MV-4-11 (cell line): ENCODE measurements around the gene PLEKHA1.

ENCODE experiments used
- DNase-seq: peaks from one replicate; lab custom pipeline; 2025; lab: John Stamatoyannopoulos, UW

PLEKHA1 gene

GRCh38 chr10:122379041-122379440 is 4.5 kb downstream of the PLEKHA1 start:
- no peak for DNase-seq

GRCh38 chr10:122379537-122379936 is 5.0 kb downstream of the PLEKHA1 start:
- DNase-seq = no peak

GRCh38 chr10:122380703-122381102 is 6.2 kb downstream of the PLEKHA1 start:
- no peak for DNase-seq

DNA sequence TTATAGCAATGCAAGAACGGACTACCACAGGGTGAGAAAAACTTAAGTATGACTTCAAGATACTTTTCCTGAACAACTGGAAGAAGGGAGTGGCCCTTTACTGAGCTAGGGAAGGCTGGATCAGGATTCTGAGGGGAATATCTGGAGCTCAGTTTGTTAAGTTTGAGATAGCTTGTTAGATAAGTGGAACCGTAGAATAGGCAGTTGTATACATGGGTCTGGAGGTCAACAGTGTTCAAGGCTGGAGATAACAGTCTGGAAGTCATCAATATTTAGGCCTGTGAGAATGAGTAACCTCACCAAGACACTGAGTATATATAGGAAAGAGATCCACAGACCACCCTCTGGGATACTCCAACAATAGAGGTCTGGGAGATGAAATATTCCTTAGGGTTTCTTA is 7.2 kb downstream of the PLEKHA1 start:
- DNase-seq = no peak

- no peak for DNase-seq
Observed at GRCh38 chr10:122386514-122386913, 12.0 kb downstream of the PLEKHA1 start.

DNA sequence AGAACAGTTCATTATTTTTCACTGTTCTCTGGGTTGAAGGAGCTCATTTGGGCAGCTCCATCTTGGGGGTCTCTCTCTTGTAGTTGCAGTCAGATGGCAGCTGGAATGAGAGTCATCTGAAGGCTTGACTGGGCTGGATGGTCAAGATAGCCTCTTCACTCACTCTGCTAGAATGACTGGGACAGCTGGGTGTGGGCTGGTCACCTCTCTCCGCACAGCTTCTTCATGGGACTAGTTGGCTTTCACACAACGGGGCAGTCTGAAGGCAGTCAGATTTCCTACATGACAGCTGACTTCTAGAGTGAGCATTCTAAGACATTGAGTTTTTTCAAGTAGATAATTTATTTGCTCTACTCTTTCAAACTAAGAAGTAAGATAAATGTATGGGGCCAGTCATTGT is 13.1 kb downstream of the PLEKHA1 start:
- no peak for DNase-seq

DNA sequence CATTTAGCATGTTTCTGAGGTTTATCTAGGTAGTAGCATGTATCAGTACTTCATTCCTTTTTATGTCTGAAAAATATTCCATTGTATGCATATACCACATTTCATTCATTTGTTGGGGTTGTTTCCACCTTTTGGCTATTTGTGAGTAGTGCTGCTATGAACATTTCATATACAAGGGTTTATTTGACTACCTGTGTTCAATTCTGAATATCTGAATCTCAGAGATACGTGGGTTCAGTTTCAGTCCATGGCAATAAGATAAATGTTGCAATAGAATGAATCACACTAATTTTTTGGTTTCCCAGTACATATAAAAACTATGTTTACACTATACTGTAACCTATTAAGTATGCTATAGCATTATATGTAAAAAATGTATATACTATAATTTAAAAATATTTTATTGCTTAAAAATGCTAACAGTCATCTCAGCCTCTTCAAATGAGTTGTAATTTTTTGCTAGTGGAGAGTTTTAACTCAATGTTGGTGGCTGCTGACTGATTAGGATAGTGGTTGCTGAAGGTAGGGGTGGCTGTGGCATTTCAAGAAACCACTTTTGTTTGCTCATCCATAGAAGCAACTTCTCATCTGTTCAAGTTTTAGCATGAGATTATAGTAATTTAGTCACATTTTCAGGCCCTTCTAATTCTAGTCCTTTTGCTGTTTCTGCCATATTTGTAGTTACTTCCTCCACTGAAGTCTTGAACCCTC is 13.9 kb downstream of the PLEKHA1 start:
- DNase-seq = no peak

DNA sequence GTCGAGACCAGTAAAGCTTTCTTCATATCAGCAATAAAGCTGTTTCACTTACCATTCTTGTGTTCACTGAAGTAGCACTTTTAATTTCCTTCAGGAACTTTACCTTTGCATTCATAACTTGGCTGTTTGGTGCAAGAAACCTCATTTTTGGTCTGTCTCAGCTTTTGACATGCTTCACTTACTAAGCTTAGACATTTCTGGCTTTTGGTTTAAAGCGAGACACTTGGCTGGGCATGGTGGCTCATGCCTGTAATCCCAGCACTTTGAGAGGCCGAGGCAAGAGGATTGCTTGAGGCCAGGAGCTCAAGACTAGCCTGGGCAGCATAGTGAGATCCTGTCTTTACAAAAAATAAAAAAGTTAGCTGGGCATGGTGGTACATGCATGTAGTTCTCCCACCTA is 15.8 kb downstream of the PLEKHA1 start:
- DNase-seq = no peak

DNA sequence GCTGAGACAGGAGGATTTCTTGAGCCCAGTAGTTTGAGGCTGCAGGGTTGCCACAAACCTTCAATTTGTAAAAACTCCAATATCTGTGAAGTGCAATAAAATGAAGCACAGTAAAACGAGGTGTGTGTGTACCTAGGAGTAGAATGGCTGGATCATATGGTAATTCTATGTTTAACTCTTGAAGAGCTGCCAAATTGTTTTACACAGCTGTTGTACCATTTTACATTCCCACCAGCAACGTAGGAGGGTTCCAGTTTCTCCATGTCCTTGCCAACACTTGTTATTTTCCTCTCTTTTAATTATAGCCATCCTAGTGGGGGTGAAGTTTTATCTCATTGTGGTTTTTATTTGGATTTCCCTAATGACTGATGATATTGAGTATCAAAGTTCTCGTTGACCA is 16.2 kb downstream of the PLEKHA1 start:
- DNase-seq = no peak

- no peak for DNase-seq
Observed at GRCh38 chr10:122391875-122392274, 17.4 kb downstream of the PLEKHA1 start.

DNA sequence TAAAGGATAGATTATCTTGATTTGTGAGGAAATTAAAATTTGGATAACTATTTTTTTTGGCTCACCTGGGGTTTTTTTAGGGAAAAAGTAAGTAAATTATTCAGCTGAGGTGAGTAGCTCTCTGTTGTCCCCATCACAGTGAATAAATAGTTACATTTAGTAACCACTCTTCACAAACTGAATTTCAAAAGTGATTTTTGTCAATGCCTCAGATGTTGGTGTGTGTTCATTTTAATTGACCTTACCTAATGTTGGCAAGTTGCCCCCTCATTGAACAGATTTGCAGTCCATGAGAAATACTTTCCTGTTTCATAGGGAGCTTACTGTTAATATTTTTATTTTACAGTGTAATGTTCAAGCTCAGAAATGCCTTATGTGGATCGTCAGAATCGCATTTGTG is 18.3 kb downstream of the PLEKHA1 start:
- DNase-seq = no peak

- DNase-seq = no peak
Observed at GRCh38 chr10:122393288-122393687, 18.8 kb downstream of the PLEKHA1 start.

GRCh38 chr10:122402548-122403131 is 28.1 kb downstream of the PLEKHA1 start:
- no peak for DNase-seq

GRCh38 chr10:122404576-122404975 is 30.1 kb downstream of the PLEKHA1 start:
- DNase-seq = peak; percentile 11

DNA sequence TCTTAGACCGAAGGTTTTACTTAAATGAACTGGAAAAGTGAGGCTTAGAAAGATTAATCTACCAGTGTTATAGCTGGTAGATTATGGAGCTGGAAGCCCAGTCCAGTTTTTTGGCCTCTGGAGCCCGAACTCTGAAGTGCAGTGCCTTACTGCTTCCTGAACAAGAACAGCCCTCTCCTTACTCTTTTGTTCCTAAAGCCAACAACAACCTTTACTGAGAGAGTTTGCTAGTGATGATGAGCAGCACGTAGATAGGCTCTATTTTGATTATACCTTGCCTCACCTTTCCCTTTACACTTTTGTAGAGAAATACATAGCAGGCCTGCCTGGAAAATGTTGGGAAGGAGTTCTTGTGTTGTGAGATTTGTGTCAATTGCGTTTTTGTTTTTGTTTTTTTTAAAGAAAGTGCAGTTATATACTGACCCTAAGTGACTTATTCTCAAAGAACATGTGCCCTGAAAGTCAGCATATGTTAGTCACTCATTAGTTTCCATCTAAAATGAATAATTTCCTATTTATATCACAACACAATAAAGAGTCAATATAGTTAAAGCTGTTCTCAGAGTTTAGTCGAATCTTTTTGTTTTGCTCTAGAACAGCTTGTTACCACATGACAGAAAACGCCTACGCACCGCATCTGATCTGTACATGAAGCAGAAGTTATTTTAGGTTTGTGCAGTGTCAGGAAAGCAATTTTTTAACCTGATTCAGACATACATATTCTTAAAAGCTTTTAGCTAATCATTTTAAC is 33.0 kb downstream of the PLEKHA1 start:
- no peak for DNase-seq

DNA sequence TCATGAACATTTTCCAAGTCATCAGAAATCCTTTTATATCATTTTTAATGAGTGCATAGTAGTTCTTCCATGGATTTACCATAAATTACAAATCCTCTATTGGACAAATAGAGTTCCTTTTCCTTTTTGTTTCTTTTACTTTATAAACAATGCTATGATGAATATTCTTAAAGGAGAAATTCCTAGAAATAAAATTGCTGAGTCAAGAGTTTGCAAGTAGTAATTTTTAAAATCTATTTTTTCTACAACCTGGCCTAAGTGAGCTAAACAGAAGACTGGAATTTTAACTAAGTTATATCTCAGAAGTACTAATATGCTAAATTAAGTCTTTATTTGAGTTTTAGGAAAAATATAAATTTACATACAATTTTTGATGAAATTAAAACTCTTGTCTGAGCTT is 38.8 kb downstream of the PLEKHA1 start:
- no peak for DNase-seq

- no peak for DNase-seq
Observed at GRCh38 chr10:122417667-122418066, 43.2 kb downstream of the PLEKHA1 start.

DNA sequence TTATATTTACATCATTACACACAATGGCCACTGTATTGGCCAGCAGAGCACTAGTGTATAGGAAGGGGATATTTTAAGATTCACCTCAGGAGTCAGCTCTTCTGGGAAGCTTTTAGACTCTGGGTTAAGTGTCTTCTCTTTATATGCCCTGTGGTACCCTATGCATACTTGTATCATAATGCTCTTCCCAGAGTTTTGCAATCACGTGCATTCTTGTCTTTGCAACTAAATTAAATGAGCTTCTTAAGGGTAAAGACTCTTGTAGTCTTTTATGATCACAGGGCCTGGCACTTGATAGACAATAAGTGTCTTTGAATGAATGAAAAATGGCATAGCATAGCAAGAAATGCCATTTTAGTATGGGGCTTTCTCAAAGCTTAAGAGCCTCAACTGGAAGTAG is 44.5 kb downstream of the PLEKHA1 start:
- no peak for DNase-seq

DNA sequence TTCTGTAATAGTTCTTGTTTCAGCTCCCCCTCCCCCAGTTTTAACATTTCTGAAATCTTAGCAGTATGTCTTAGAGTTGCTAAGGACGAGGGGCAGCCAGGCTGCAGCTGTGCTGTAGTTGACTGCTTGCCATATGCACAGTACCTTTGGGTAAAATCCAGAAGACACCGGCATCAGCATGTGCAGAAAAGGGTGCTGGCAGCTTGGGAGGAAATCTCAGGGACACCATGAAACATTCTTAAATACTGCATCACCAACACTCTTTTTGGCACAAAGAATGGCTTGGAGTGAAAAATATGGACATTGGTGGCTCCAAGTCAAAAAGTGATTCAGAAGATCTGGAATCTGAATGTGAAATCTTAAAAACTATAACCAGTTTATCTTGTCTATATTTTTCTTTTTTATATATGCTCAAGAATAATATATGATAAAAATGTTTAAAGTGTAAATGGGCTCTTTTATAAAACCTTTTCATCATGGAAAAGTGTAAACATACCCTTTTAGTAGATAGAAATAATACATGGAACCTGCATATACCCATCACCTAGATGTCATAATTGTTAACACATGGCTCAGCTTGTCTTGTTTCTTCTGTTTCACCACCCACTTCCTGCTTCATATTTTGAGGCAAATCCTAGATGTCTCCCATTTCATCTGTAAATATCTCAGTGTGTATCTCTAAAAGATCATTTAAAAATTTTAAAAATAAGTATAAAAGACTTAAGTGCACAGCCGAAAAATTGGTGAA is 45.5 kb downstream of the PLEKHA1 start:
- no peak for DNase-seq

DNA sequence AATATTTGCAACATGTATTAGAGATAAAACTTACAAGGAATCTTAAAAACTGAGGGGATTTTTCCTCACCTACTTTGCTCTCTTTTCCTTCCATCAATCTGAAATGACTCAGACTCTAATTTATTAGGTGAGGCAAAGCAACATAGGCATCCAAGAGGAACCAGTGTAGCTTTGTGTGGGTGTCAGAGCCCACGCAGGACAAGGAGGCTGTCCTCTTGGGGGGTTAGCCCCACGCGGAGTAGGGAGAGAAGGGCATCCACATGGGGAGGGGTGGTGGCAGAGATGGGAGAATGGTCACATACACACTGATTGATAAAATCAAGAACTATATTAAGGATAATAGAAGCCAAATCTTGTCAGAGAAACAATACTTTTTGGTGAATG is 46.1 kb downstream of the PLEKHA1 start:
- DNase-seq = no peak

DNA sequence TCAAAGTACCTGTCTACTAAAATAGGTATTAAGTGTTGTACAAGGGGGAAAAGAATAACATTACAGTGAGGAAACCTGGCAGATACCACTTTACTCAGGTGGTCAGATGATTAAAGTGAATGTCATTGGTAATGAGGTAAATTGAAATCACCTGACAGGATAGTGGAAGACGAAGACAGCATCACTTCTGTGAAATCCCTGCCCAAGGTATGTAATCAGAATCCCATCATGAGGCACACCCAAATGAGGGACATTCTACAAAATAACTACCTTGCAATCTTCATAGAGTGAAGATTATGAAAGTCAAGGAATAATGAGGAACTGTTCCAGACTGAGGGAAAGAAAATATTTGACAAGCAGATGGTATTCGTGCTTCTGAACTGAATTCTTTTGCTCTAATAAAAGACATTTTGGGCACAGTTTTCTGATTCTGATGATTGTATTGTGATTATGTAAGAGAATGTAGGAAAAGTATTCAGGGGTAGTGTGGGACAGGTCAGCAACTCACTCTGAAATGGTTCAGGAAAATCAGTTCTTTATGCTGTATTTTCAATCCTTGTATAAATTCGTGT is 46.6 kb downstream of the PLEKHA1 start:
- no peak for DNase-seq

DNA sequence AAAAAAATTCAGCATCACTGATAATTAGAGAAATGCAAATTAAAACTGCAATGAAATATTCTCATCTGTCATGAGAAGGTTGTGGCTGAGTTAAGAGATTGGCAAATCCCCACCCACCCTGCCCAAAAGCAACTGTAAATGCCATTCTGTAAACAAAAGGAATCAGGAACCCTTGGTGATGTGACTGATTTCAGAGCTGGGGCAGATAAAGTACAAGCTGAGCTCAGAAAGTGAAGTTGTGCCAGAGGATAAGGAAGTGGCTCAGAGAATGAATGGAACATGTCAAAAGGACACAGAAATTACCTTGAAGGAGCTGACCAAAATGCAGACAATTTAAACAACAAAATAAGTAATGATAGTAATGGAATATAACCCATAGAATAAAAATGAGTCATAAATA is 47.2 kb downstream of the PLEKHA1 start:
- no peak for DNase-seq
